ENCODE measurements around the gene ZNF718.
"Not testable (repeated sequence)": the region's sequence is repeated elsewhere in the genome, so short reads cannot be mapped to it uniquely, and the experiment has no call there.

ZNF718 gene

GRCh38 chr4:195159-195558 lies 70.9 kb downstream of the ZNF718 start:
- Mint-ChIP-seq H3K9me3 (peaks cover 47% of the 10 kb centered on the region), H3K36me3 (ENCODE audit: low read depth) (peaks cover 27% of the 10 kb centered on the region)
- not testable (repeated sequence) for H3K27ac Mint-ChIP-seq, DNase-seq, ATAC-seq, H3K27me3 Mint-ChIP-seq, H3K4me1 Mint-ChIP-seq, H3K4me3 Mint-ChIP-seq

- Mint-ChIP-seq H3K9me3 (peaks cover 47% of the 10 kb centered on the region), H3K27ac (no peak overlapping the region), H3K27me3 (no peaks in the 10 kb centered on the region), H3K36me3 (ENCODE audit: low read depth) (peaks cover 38% of the 10 kb centered on the region), H3K4me3 (no peak overlapping the region), H3K4me1 (no peaks in the 10 kb centered on the region)
- DNase-seq (no peak), ATAC-seq (no peak)
These were observed 76.6 kb downstream of the ZNF718 start for GRCh38 chr4:200936-201335.

- not testable (repeated sequence) for DNase-seq, H3K27ac Mint-ChIP-seq, H3K4me1 Mint-ChIP-seq, H3K27me3 Mint-ChIP-seq, H3K4me3 Mint-ChIP-seq, ATAC-seq
- peaks cover 36% of the 10 kb centered on the region for H3K36me3 Mint-ChIP-seq (ENCODE audit: low read depth)
- peaks cover 48% of the 10 kb centered on the region for H3K9me3 Mint-ChIP-seq
These were observed 78.5 kb downstream of the ZNF718 start for GRCh38 chr4:202822-203221.

- peaks cover 36% of the 10 kb centered on the region for H3K36me3 Mint-ChIP-seq (ENCODE audit: low read depth)
- H3K27ac Mint-ChIP-seq: no peak overlapping the region
- H3K4me1 Mint-ChIP-seq: peaks cover 9% of the 10 kb centered on the region
- no peaks in the 10 kb centered on the region for H3K27me3 Mint-ChIP-seq
- peaks cover 58% of the 10 kb centered on the region for H3K9me3 Mint-ChIP-seq
- no peak for DNase-seq
- no peak overlapping the region for H3K4me3 Mint-ChIP-seq
- ATAC-seq: no peak
These were observed 80.9 kb downstream of the ZNF718 start for GRCh38 chr4:205097-205756.

- ATAC-seq: no peak
- Mint-ChIP-seq H3K9me3 (peaks cover 54% of the 10 kb centered on the region), H3K27me3 (no peaks in the 10 kb centered on the region), H3K36me3 (ENCODE audit: low read depth) (peaks cover 36% of the 10 kb centered on the region), H3K4me1 (peaks cover 15% of the 10 kb centered on the region), H3K27ac (peak overlapping the region; percentile 2), H3K4me3 (no peak overlapping the region)
- DNase-seq: no peak
These were observed 81.8 kb downstream of the ZNF718 start for GRCh38 chr4:206054-206453.

GRCh38 chr4:208416-209096 lies 84.3 kb downstream of the ZNF718 start:
- Mint-ChIP-seq H3K36me3 (ENCODE audit: low read depth) (peaks cover 33% of the 10 kb centered on the region), H3K4me1 (peaks cover 29% of the 10 kb centered on the region), H3K9me3 (peaks cover 48% of the 10 kb centered on the region)
- not testable (repeated sequence) for DNase-seq, ATAC-seq, H3K4me3 Mint-ChIP-seq, H3K27me3 Mint-ChIP-seq, H3K27ac Mint-ChIP-seq

GRCh38 chr4:211033-211511 lies 86.8 kb downstream of the ZNF718 start:
- Mint-ChIP-seq H3K36me3 (ENCODE audit: low read depth) (peaks cover 38% of the 10 kb centered on the region), H3K27me3 (peaks cover 4% of the 10 kb centered on the region), H3K9me3 (peaks cover 54% of the 10 kb centered on the region), H3K4me1 (peaks cover 32% of the 10 kb centered on the region), H3K27ac (no peak overlapping the region), H3K4me3 (no peak overlapping the region)
- peak; percentile 35 for DNase-seq
- ATAC-seq: peak; percentile 59

- peaks cover 32% of the 10 kb centered on the region for H3K4me1 Mint-ChIP-seq
- H3K27me3 Mint-ChIP-seq: peaks cover 4% of the 10 kb centered on the region
- H3K4me3 Mint-ChIP-seq: peak overlapping the region; percentile 21
- peaks cover 35% of the 10 kb centered on the region for H3K36me3 Mint-ChIP-seq (ENCODE audit: low read depth)
- H3K27ac Mint-ChIP-seq: no peak overlapping the region
- peaks cover 48% of the 10 kb centered on the region for H3K9me3 Mint-ChIP-seq
- no peak for DNase-seq
- peak; percentile 33 for ATAC-seq
These were observed 88.3 kb downstream of the ZNF718 start for GRCh38 chr4:212438-213188.

- not testable (repeated sequence) for H3K27ac Mint-ChIP-seq
- peaks cover 42% of the 10 kb centered on the region for H3K9me3 Mint-ChIP-seq
- H3K36me3 Mint-ChIP-seq (ENCODE audit: low read depth): peaks cover 37% of the 10 kb centered on the region
These were observed 88.9 kb downstream of the ZNF718 start for GRCh38 chr4:213189-213535.

More at GRCh38 chr4:213189-213535, 88.9 kb downstream of the ZNF718 start:
- not testable (repeated sequence) for H3K27me3 Mint-ChIP-seq, DNase-seq, ATAC-seq
- peak overlapping the region; percentile 21 for H3K4me3 Mint-ChIP-seq
- H3K4me1 Mint-ChIP-seq: peaks cover 32% of the 10 kb centered on the region
